HG03520 (cell line): ENCODE results near the gene UROC1.

Experiments used
- ATAC-seq: cut with Tn5 transposase; IDR thresholded peaks from one replicate; pipeline ENCODE4 v1.9.1; 2021; ENCODE audit warnings: mild to moderate bottlenecking, moderate library complexity; ENCODE audit not compliant: unreplicated experiment

The UROC1 gene

GRCh38 chr3:126531051-126531330 is 13.4 kb upstream of the UROC1 start:
- no peak for ATAC-seq

DNA sequence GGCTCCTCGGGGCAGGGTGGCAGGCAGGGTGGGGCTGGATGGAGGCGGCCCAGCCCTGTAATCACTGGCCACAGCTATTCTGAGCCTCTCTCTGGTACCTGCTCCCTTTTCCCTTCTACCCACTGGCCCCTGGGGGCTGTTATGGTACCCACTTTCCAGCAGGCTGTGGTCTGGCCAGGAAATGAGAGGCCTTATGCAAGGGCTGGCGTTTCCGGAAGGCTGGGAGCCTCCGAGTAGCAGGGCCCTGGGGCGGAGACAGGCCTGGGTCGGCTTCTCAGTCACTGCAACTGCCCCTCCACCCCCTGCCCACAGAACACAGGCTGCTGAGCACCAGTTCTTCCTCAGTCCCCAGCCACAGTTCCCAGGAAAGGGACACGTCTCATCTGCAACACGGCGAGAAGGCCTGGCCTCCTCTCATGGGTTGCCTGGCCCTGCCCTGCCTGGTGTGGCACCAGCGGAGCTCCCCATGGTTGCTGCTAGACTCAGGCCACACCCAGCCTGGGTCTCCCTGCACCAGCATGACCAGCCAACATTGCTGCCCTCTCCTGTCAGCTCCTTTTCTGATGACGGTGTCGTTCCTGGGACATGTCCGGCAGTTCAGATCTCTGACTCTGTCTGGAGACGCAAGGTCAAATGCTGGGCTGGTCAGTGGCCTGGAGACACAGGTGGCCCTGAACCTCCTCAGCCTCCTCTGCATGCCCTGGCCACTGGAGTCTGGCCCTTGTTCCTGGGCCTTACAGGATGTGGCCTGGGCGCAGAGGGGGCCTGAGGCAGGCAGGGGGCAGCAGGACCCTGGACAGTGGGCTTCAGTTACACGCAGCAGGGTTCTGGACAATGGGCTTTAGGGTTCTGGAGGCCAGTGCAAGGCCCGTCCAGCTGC is 12.8 kb upstream of the UROC1 start:
- no peak for ATAC-seq

- ATAC-seq: no peak
Observed at GRCh38 chr3:126529585-126530170, 12.1 kb upstream of the UROC1 start.

DNA sequence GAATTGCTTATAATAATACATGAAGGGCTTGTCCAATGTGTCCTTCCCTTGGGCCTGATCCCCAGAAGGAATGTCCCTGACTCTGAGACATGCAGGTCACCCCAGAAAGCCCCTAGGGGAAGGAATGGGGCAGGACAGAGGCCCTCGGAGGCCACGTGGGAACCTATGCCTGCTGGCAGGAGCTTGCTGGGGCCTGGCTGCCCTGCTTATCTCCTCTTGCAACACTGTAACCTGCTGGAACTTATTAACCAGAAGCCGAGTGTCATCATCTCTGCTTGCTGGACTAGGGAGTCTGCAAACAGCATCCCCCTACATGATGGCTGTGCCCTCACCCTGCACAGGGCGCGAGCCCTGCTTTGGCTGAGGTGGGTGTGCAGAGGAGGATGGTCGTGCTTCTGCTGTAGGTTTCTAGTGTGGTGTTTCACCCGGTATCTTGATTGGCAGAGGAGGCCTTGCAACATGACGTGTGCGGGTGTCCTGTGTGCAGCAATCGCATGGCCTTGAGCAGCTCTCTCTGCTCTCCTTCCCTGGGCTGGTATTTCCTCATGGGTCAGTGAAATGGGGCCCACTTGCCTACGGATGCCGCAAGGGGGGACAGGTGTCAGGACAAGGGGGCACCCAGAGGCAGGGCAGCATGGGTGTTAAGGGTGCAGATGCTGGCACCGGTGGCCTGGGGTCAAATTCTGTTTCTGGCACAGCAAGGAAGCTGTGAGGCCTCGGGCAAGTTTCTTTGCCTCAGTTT is 11.4 kb upstream of the UROC1 start:
- no peak for ATAC-seq

GRCh38 chr3:126528419-126528799 is 10.8 kb upstream of the UROC1 start:
- no peak for ATAC-seq

DNA sequence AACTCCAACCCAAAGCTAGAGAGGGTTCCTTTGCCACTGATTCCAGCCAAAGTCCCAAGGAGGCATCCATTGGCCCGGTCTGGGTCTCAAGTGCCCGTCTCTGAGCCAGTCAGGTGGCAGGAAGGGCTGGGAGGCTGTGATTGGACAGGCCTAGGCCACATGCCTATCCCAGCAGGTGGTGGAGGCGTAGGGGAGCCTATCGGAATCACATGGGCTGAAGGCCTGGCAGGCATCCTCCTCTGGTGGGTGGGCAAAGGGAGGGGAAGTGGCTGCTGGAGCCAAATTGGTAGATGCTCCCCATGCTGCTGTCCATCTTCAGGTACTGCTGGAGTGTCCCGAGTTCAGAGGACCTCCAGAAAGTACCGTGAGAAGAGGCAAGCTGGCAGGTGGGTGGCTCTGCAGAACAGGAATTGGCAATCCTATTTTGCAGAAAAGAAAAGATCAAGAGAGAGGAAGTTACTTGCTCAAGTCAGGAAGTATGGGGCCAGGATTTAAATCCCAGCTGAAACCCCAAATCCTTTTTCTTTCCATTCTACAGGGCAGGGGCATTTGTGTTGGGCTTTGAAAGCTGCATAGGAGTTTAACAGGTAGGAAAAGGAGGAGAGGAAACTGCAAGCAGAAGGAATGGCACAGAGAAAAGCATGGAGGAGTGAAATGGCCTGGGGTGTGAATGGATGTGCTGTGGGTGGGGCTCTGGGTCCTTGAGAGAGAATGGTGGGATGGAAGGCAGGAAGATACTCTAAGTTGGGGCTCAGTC is 10.1 kb upstream of the UROC1 start:
- ATAC-seq: no peak

DNA sequence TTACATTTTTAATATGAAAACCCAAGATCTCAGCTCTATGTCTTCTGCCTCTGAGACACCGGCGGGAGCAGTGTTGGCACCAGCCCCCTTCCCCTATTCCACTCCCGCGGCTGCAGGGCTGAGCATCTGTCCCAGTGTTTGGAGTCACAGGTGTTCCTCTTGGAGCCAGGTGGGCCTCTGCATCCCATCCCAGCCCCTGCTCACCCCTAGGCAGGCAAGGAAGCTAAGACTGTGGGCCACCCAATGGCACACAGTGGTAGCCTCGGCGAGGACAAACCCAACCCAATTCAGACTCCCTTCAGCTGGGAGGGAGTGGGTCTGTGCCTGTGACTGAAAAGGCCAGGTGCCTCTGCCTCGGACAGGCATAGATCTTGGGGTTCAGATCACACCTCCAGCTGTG is 9.4 kb upstream of the UROC1 start:
- ATAC-seq: no peak

- no peak for ATAC-seq
Observed at GRCh38 chr3:126526668-126527005, 9.1 kb upstream of the UROC1 start.

DNA sequence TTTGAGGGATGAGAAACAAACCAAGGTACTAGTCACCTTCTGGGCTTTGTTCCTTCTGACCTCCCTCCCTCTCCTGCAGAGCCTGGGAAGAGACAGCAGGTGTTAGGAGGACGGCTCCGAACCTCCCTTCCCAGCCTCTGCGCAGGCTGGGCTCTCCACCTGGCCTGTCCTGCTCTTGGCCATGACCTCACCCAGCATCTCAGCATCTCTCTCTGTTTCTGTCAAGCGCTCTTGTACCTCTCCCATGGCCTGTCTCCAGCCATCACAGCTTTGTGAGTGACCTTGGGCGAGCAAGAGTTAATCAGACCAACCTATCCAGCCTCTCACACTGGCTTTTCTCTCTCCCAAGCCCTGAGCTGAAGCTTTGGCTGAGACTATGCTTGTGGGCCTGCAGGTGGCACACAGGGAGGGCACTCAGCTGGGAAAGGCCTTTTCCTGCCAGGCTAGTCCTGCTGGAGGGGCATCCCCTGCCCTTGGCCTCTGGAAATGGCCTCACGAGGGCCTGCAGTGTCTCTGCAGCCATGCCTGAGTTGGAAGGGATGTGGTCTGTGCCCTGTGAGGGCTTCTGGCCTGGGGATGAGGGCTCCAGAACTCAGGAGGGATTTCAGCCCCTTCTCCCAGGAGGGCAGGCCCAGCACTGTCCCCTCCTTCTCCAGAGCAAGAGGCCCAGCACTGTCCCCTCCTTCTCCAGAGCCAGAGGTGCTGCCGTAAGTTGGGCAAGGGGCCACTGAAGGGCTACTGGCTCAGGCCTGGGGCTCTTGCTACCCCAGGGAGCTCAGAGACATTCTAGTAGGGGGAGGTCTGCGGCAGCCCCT is 8.5 kb upstream of the UROC1 start:
- ATAC-seq: no peak

- ATAC-seq: no peak
Observed at GRCh38 chr3:126525091-126525852, 7.7 kb upstream of the UROC1 start.

DNA sequence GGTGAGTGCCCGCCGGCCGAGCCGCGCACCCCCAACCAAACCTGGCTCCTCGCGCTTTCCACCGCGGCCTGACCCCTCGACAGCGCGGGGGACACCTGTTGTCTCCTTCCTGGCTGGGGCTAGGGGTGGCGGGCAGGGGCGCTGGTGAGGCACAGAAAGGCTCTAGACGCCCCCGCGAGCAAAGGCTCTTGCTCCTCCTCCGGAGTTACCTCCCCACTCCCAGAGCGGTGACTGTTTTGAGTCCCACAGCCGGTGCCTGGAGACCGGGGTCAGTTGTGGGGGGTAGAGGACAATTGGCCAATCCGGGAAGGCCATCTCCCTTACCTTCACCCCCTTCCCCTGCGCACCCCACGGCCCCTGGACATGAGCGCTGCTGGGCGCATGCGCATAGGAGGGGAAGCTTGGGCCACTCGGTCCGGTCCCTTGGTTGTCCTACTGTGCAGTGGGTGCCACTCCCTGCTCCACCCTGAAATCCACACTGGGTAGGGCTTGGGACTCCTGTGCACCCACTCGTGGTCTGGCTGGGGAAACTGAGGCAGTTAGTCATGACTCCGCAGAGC is 6.9 kb upstream of the UROC1 start:
- ATAC-seq: no peak

GRCh38 chr3:126523745-126524428 is 6.3 kb upstream of the UROC1 start, which contains the start of gene CHST13:
Gene CHST13 (plus strand): TSS chr3:126524155. CDS start chr3:126524333, 178 bp downstream.
- ATAC-seq: no peak

GRCh38 chr3:126522363-126522788 is 4.8 kb upstream of the UROC1 start:
- ATAC-seq: no peak

GRCh38 chr3:126521122-126521891 is 3.7 kb upstream of the UROC1 start:
- ATAC-seq: no peak

- no peak for ATAC-seq
Observed at GRCh38 chr3:126519506-126520455, 2.2 kb upstream of the UROC1 start.

DNA sequence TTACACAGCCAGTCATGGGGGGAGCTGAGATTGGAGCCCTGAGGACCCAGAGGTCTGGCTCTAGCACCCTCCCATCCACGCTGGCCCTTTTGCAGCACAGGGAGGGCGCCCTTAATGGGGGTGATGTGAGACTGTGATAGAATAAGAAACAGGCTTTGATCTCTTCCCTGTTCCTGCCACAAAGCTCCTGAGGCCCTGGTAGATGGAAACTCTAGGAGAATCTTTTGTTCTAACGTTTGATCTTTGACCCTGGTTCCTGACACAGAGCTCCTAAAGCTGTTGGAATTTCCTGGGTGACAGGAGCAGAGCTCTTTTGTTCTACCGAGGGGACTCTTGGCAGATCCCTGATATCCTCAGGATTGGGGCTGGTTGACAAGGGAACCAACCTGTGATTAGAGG is 1.2 kb upstream of the UROC1 start:
- ATAC-seq: no peak
